GM21447 (cell line): ENCODE results near the gene MS4A2.
"Not testable (repeated sequence)": the region's sequence is repeated elsewhere in the genome, so short reads cannot be mapped to it uniquely, and the experiment has no call there.

Experiments
- ATAC-seq: cut with Tn5 transposase; IDR thresholded peaks from one replicate; pipeline ENCODE4 v1.9.1; 2021; ENCODE audit not compliant: unreplicated experiment

The MS4A2 gene

DNA sequence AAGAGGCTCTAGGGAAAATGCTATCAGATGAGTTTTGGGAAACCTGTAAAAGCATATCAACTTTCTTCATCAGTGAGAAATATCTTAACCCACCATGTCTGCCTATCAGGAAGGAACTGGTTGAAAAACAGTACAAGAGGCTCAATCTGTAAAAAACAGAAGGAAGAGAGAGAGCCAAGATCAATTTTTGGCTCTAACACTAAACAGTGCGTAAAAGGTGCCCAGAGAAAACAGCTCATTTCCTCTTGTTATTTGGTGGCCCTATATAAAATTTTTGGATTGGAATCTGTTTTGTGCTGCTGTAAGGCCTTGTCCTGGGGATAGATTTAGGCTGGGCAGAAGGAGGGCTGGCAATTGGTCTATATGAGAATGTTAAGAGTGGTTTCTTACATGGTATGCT is 12.1 kb downstream of the MS4A2 start:
- no peak for ATAC-seq

DNA sequence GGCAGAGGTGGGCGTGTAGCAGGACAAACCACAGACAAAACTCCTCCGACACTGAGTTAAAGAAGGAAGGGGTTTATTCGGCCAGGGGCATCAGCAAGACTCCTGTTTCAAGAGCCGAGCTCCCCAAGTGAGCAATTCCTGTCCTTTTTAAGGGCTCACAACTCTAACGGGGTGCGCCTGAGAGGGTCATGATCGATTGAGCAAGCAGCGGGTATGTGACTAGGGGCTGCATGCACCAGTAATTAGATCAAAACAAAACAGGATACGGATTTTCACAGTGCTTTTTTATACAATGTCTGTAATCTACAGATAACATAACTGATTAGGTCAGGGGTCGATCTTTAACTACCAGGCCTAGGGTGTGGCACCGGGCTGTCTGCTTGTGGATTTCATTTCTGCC is 12.9 kb downstream of the MS4A2 start:
- not testable (repeated sequence) for ATAC-seq

DNA sequence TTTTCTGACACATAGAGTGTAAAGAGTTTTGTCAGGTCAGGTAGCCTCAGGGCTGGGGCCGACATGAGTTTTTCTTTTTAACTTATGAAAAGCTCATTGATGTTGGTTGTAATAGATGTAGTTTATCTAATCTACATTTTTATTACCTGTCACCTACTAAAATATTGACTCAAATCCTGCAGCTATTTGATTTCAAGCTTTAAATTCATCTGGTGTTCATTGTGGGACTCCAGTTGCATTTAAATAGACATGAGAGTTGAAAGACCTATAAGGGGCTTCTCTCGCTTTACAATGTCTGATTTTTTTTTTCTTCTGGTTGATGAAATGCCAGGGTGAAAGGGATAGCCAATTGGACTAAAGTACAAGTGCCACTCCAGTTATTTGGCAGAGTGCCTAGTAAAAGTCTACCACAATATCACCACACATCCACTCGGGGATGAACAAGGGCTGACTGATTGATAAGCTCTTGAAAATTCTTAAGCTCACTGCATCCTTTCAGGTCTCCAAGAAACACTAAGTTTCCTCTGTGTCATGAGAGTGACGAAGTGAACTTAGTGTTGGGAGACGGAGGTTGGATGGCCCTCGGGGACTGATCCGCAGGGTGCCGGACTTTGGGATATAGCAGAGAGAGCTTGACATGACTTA is 16.1 kb downstream of the MS4A2 start:
- ATAC-seq: not testable (repeated sequence)

DNA sequence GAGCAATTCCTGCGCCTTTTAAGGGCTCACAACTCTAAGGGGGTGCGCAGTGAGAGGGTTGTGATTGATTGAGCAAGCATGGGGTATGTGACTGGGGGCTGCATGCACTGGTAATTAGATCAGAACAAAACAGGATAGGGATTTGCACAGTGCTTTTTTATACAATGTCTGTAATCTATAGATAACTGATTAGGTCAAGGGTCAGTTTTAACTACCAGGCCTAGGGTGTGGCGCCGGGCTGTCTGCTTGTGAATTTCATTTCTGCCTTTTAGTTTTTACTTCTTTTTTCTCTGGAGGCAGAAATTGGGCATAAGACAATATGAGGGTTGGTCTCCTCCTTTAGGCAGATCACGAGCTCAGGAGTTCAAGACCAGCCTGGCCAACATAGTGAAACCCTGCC is 20.2 kb downstream of the MS4A2 start:
- ATAC-seq: not testable (repeated sequence)

DNA sequence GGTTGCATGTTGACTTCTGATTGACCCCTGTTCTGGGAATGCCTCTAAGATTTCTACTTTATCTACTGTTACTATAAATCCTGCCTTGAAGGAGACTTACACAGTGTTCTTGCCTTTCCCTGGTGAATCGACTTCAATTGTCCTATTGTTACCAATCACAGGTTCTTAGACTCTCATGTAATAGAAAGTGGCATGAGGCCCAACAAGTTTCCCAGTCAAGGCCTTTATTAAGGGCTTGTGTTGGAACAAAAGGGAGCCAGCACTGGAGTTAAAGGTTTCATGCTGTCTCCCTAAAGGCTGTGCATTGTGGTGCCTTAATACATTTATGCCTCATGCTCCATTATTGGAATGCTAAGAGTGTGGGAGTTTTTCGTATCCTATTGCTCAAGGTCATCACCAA is 23.3 kb downstream of the MS4A2 start:
- no peak for ATAC-seq

DNA sequence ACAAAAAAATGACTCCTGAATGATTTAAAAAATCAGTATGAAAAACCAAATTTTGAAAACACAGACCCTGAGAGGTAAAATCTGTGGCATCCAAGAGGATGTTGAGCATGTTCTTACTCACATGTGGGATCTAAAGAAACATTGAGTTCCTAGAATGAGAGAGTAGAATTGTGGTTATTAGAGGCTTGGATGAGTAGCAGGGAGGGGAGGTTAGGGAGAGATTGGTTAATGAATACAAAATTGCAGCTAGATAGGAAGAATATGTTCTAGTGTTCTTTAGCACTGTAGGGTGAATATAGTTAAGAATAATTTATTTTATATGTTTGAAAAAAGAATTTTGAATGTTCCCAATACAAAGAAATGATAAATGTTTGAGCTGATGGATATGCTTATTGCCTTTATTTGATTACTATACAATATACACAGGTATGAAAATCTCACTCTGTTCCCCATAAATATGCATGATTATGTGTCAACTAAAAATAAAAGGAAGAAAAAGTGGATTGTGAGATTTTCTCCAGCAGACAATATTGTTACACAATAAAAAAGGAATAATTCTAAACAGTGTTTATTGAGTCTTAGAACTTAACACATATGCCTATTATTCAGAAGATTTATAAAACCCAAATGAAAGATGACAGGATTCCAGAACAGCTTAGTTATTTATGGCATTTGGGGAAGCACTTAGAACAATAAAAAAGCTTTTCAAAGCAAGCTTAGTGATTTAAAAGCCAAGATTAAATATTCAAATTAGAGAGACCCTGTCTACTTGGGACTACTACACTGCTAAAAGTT is 28.7 kb downstream of the MS4A2 start:
- no peak for ATAC-seq

DNA sequence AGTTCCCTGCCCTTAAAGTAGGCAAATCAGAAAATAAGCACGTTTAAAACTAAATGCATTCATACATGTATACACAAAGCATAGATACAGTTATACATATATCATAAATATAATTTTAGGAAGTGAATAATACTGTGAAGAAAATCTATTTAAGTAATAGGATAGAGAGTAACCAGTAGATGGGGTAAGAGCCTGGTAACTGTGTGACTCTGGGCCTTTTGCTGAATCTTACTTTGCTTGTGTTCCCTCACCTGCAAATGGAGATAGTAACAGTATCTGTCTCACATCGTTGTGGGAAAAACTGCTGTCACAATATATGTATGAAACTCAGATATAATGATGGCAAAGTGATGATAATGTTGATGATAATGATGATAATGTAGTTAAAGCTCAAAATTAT is 29.9 kb downstream of the MS4A2 start:
- ATAC-seq: no peak

DNA sequence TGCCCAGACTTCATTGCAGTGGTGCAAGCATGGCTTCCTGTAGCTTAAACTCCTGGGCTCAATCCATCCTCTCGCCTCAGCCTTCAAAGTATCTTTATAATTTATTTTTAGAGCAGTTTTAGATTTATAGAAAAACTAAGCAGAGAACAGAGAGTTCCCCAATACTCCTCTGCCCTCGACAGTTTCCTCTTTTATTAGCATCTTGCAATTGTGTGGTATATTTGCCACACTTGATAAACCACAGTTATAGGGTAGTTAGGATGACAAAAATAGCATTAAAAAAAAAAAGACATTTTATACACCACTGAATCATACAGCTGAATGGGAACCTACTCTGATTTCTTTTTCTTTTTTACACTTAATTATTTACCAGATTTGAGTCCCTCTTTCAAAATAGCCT is 31.2 kb downstream of the MS4A2 start:
- no peak for ATAC-seq

DNA sequence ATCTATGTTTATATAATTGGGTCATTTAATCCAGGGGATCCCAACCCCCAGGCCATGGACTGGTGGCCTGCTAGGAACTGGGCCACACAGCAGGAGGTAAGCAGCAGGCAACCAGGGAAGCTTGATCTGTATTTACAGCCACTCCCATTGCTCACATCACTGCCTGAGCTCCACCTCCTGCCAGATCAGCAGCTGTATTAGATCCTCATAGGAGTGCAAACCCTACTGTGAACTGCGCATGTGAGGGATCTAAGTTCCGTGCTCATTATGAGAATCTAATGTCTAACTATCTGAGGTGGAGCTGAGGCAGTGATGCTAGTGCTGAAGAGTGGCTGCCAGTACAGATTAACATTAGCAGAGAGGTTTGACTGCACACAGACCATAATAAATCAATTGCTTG is 32.8 kb downstream of the MS4A2 start:
- no peak for ATAC-seq

DNA sequence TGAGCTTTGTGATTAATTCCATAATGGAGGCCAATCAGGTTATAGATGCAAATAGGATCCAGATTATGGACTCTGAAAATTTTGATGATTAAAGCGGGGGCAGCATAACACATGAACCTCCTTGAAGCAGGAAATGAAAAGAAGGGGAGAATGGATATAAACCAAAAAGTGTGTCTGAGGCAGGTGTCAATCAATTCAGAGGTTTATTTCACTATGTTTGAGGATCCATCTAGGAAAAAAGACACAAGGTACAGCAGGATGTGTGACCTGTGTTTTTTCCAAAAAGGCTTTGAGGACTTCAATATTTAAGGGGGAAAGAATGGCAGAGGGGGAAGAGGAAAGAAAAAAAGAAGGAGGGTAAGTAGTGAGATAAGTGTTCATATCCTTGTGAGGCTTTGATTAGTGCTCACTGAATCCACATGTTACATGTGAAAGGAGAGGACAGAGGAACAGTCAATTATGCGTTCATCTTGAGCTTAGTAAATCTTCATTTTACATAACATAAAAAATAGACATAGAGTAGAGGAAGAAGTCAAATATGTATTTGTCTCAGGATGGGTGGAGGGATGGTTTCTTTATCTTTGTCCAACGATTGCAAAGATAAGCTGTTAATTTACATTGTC is 34.1 kb downstream of the MS4A2 start:
- ATAC-seq: no peak

DNA sequence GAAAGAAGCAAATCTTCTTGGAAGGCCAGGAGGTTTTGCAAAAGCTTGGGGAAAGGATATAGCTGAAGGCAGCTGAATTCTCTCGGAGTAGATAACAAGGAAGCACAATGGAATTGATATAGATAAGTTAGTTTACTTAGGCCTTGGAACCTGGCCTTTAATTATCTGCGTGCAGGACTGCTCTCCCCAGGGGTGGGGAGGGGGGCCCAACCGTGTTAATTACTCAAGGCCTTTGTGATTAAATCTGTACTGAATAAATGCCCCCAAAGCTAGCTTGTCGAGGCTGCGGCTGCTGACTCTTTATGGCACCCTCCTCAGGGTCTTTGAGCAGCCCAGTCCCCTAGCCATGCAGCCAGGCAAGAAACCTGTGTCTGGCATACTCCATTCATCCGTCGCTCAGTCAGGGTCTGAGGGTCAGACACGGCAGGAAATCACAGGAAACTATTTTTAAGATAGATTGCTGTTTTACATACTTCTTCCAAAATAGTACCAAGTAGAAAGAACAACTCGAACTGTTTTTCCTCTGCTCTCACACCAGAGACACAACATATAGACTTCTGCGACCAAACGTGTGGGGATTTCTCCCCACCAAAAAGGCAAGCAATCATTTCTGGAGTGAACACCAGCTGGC is 36.5 kb downstream of the MS4A2 start:
- no peak for ATAC-seq

DNA sequence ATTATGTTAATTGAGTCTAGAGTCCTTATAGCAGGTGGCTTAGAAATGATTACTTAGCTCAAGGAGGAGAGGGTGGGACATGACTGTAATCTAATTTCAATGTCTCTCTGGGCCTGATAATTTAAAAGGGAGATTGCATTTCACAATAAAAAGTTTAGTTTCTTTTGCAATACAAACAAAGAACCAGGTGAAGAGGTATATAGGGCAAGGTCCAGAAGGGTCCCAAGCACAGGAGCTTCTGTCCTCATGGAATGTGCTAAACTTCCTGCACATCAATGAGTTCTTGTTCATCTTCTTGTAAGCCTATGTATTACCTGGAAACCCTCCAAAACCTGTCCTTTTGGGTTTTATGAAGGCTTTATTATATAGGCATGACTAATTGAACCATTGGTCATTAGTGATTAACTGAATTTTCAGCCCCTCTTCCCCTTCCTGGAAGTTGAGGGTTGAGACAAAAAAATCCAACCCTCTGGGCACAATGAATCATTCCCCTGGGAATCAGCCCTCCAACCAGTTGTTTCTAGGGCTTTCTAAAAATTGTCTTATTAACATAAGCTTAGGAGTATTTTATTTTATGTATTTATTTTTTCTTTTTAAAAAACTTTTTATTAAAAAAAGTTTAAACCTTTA is 37.6 kb downstream of the MS4A2 start:
- no peak for ATAC-seq

DNA sequence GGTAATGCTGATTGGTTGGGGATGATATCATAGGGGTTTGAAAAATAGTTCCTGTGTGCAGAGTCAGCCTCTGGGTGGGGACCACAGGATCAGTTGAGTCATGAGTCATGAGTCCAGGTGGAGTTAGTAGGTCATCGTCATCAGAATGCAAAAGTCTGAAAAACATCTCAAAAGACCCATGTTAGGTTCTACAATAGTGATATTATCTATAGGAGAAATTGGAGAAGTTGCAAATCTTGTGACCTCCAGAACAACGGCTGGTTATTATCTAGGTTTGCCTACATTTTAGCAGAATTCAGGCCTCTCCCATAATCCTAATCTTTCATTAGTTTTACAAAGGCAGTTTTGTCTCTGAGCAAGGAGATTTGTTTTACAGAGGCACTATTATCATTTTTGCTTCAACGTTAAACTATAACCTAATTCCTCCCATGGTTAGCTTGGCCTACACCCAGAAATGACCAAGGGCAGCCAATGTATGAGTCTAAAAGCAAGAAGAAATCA is 38.9 kb downstream of the MS4A2 start:
- ATAC-seq: no peak

DNA sequence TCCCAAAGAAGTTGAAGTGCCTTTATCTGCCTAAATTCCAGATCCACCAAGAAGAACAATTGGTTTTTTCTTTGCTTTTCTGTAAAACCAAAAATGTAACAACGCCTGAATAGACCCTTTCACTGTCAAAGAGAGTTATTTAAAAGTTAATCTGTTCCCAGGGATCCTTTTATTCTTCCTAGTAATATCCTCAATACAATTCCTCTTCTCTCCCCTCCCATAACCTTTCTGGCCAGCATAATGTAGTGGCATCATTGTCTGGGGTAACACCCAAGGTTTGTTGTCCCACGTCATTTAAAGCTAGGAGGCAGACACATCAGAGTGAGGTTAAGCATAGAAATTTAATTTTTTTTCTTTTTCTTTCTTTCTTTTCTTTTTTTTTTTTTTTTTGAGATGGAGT is 39.9 kb downstream of the MS4A2 start:
- ATAC-seq: no peak

DNA sequence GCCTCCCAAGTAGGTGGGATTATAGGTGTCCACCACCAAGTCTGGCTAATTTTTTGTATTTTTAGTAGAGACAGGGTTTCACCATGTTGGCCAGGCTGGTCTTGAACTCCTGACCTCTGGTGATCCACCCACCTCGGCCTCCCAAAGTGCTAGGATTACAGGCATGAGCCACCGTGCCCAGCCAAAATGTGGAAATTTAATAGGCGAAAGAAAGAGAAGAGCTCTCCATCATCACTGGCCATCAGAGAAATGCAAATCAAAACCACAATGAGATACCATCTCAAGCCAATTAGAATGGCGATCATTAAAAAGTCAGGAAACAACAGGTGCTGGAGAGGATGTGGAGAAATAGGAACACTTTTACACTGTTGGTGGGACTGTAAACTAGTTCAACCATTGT is 40.4 kb downstream of the MS4A2 start:
- not testable (repeated sequence) for ATAC-seq

DNA sequence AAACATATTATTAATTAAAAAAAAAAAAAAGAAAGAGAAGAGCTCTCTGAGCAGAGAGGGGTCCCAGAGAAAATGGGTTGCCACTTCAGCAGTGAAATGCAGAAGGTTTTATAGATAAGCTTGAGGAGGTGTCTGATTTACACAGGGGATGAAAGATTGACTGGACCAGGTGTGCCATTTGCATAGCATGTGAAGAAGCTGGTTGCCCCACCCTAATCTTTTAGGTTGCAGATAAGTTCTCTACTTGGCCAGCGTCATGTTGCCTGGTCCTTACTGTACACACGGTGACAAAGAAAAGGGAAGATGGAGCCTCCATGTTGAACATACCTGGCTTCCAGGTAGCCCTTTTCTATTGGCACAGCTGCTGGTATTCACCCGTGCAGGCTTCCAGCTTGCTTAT is 41.4 kb downstream of the MS4A2 start:
- ATAC-seq: no peak

DNA sequence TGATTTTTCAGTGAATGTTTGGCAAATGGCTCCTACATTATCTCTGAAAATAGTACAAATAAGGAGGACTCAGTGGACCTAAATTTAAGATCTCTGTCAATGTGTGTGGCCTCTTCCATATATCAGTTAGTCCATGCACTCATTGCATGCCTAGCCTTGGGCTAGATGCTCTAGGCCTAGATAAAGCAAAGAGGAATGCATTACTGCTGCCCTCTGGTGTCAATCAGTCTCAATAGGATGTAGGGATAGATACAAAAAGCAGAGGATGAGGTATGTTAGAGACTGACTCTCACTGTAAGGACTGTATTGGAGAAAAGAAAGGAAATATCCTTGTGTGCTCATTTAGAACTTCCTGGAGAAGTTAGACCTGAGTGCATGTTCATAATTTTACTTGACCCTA is 42.0 kb downstream of the MS4A2 start:
- no peak for ATAC-seq

DNA sequence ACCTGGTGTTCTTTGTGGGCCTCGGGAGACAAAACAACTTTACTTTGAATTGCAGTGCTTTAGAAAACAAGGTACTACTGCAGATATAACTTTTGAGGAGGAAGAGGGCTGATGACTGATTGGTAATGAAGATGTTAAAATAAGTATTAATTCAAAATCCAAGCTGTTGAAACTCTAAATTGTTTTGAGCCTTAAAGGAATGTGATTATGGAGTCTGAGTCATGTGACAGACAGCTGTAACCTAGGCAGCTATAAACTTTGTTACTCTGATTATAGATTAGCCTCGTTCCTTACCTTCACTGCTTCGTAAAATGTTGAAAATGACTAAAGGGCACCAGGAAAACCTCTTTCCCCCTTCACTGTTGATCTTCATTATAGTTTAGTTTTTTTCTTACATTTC is 43.4 kb downstream of the MS4A2 start:
- no peak for ATAC-seq

DNA sequence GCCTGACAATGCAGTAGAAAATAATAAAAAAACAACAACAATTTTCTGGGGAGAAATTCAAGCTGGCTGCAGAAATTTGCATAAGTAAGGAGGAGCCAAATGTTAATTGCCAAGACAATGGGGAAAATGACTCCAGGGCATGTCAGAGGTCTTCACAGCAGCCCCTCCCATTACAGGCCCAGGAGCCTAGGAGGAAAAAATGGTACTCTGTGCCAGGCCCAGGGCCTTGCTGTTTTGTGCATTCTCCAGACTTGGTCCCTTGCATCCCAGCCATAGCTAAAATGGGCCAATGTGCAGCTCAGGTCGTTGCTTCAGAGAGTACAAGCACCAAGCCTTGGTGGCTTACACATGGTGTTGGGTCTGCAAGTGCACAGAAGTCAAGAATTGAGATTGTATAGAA is 45.5 kb downstream of the MS4A2 start:
- no peak for ATAC-seq

DNA sequence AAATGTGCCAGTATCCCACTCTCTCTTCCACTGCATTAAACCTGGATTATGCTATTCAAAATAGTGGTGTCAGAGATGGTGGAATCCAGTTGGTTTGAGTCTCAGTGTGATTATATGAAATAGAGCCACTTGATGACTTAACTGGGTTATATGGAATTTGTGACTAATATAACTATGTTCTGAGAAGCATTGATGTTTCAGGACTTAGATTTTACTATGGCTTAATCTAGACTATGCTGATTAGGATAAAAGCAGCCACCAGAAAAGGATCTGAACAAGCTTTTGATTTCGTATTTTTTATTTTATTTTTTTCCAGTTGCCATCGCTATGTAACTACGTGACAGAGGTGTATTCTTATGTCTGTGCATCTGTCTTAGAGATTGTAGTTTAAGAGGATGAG is 55.3 kb downstream of the MS4A2 start:
- ATAC-seq: no peak

DNA sequence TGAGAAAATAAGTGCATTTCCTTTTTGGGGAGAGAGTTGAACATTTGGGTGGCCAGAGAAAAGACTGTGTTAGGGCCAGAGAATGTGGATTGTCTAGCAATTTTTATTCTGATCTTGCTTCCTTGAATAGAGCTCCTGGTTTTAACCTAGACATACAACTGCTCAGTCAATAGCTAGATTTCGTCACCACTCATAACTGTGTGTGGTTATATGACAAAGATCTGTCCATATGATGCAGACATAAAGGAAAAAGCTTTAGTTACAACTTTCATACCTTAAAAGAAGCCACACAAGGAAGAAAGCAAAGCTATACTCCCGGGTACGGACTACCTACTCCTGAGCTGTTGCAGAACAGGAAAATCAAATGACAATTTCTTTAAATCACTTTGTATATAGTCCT is 57.2 kb downstream of the MS4A2 start:
- ATAC-seq: no peak
